Mucosa of descending colon (tissue), 3 donors: Measurements from ENCODE around the gene VKORC1. TPM values are rescaled to one million over a fixed set of nuclear protein-coding genes. Genes with fewer than 3 reads are reported as not detected.

Experiments used
- ATAC-seq: fragments of 200-7000 bp; cut with Tn5 transposase; one replicate; pipeline ENCODE4 v1.9.1; 2020; ENCODE audit warnings: mild to moderate bottlenecking, moderate library complexity
- DNase-seq, 3 donors: peaks; one replicate each; pipeline ENCODE4 v3.0.0-alpha.2; 2020
- H3K36me3 ChIP-seq: fragments of 200-600 bp; one replicate; pipeline ENCODE4 v1.8.0; 2021; ENCODE audit warnings: low read depth, mild to moderate bottlenecking
- H3K4me1 ChIP-seq: fragments of 200-600 bp; one replicate; pipeline ENCODE4 v1.8.0; 2021; ENCODE audit warnings: low read depth, mild to moderate bottlenecking
- H3K4me3 ChIP-seq: fragments of 200-600 bp; one replicate; pipeline ENCODE4 v1.8.0; 2021; ENCODE audit warnings: mild to moderate bottlenecking
- H3K9me3 ChIP-seq: fragments of 200-600 bp; one replicate; pipeline ENCODE4 v1.8.0; 2021; ENCODE audit warnings: mild to moderate bottlenecking
- CTCF ChIP-seq: fragments of 200-600 bp; IDR thresholded peaks from one replicate; pipeline ENCODE4 v1.8.0; 2022; ENCODE audit warnings: antibody characterized with exemption, mild to moderate bottlenecking
- intact Hi-C, 2 donors: fragments of 100-400 bp; cut with DNase I in 1 of 2; cut with micrococcal nuclease in 1 of 2; formaldehyde crosslinking; loops; one replicate each; pipeline versions ENCODE4 v1.11.0 to v1.11.1; 2022; cut with DNase I, micrococcal nuclease
- total RNA-seq, 3 donors: library from RNA; stranded (reverse); fragmentation: NEBNext Ultra II Directional in 2 of 3; extraction: Animal tissue kit (Norgen Biotek cat#: 25700) in 2 of 3; gene quantifications; one replicate each; pipeline versions ENCODE4 v1.2.1 to v1.2.4, GENCODE V29; 2021 to 2023
- donor health status: DM: no; HTN: no; CAD: no; lungs with moderate emphysema.
- donor health status: DM: no; HTN: no; CAD: no.
- donor health status: DM: no; HTN: yes; CAD: no.

VKORC1 gene
- total RNA-seq, 3 donors from 2014 or later: 31.9 to 67.9 (median 41.3) TPM

- Histone ChIP-seq H3K9me3 (no peaks in the 10 kb centered on the region), H3K4me1 (peaks cover 12% of the 10 kb centered on the region), H3K36me3 (no peaks in the 10 kb centered on the region), H3K4me3 (no peak overlapping the region)
- DNase-seq: no peak
- TF ChIP-seq CTCF: no peak
- no peak for ATAC-seq
- intact Hi-C loops: no loop called here
These were observed 27.3 kb downstream of the VKORC1 start for GRCh38 chr16:31067342-31067741.

GRCh38 chr16:31064882-31065461 is 29.6 kb downstream of the VKORC1 start:
- no peak for TF ChIP-seq CTCF
- intact Hi-C loops: no loop called here
- no peaks in the 10 kb centered on the region for H3K36me3 ChIP-seq
- peak in 1 of 3 donors; percentile 21 for DNase-seq
- no peaks in the 10 kb centered on the region for H3K9me3 ChIP-seq
- H3K4me3 ChIP-seq: no peak overlapping the region
- peaks cover 6% of the 10 kb centered on the region for H3K4me1 ChIP-seq
- ATAC-seq: peak; percentile 59

- no peak for TF ChIP-seq CTCF
- intact Hi-C loops: no loop called here
- no peaks in the 10 kb centered on the region for H3K9me3 ChIP-seq
- no peaks in the 10 kb centered on the region for H3K36me3 ChIP-seq
- peak; percentile 47 for ATAC-seq
- no peak for DNase-seq
- no peak overlapping the region for H3K4me3 ChIP-seq
- peaks cover 6% of the 10 kb centered on the region for H3K4me1 ChIP-seq
These were observed 30.6 kb downstream of the VKORC1 start for GRCh38 chr16:31063843-31064611.

- no peak for DNase-seq
- Histone ChIP-seq H3K36me3 (no peaks in the 10 kb centered on the region), H3K4me1 (peaks cover 6% of the 10 kb centered on the region), H3K4me3 (no peak overlapping the region), H3K9me3 (no peaks in the 10 kb centered on the region)
- TF ChIP-seq CTCF: no peak
- intact Hi-C loops: no loop called here
- no peak for ATAC-seq
These were observed 31.1 kb downstream of the VKORC1 start for GRCh38 chr16:31063495-31063842.

- Histone ChIP-seq H3K9me3 (no peaks in the 10 kb centered on the region), H3K36me3 (no peaks in the 10 kb centered on the region), H3K4me1 (peaks cover 6% of the 10 kb centered on the region), H3K4me3 (no peak overlapping the region)
- no peak for TF ChIP-seq CTCF
- DNase-seq (no peak), ATAC-seq (no peak)
- intact Hi-C loops: no loop called here
These were observed 32.7 kb downstream of the VKORC1 start for GRCh38 chr16:31061813-31062440.
